Cardiac muscle cell (in vitro differentiated cells and primary cell): Measurements from ENCODE around the gene SNRNP70. TPM values are rescaled to one million over a fixed set of nuclear protein-coding genes. Genes with fewer than 3 reads are reported as not detected.
A peak's percentile ranks its signal among the peaks of the same experiment; 100 is the strongest.
"Not testable (repeated sequence)": the region's sequence is repeated elsewhere in the genome, so short reads cannot be mapped to it uniquely, and the experiment has no call there.

Experiments
- DNase-seq, 2 donors: peaks; one replicate each; pipeline versions ENCODE4 v3.0.0 to v3.0.0-alpha.2; 2010 to 2017; ENCODE audit warnings: low read depth in 1 of 2, low spot score in 1 of 2
- H3K27ac ChIP-seq: fragments of 200-600 bp; sonication (generic); 2 replicates; pipeline ENCODE4 v1.5.1; 2016
- H3K27me3 ChIP-seq: fragments of 200-600 bp; sonication (generic); 2 replicates; pipeline ENCODE4 v1.6.0; 2016; ENCODE audit warnings: control low read depth
- H3K36me3 ChIP-seq: fragments of 200-600 bp; sonication (generic); 2 replicates; pipeline ENCODE4 v1.5.1; 2016; ENCODE audit warnings: control low read depth
- H3K4me1 ChIP-seq: fragments of 200-600 bp; sonication (generic); 2 replicates; pipeline ENCODE4 v1.8.1; 2017; ENCODE audit warnings: low read depth, mild to moderate bottlenecking, mixed run types
- H3K4me3 ChIP-seq: fragments of 200-600 bp; sonication (generic); 2 replicates; pipeline ENCODE4 v1.5.1; 2016; ENCODE audit warnings: mild to moderate bottlenecking
- H3K9me3 ChIP-seq: fragments of 200-600 bp; sonication (generic); 2 replicates; pipeline ENCODE4 v1.5.1; 2017; ENCODE audit warnings: low read depth, mild to moderate bottlenecking, control low read depth
- polyA plus RNA-seq: library from polyadenylated mRNA; unstranded; fragments of >200 nt; fragmentation: Nextera tagmentation; extraction: Ambion mirVana; gene quantifications from 2 replicates; pipeline ENCODE4 v1.2.1, GENCODE V29; 2016
- total RNA-seq: library from RNA; depleted of rRNA; stranded (reverse); fragments of >200 nt; gene quantifications from 2 replicates; pipeline ENCODE4 v1.2.3, GENCODE V29; 2016
- TF ChIP-seq, protein P1 (sequence below): IDR thresholded peaks from 2 replicates; pipeline ENCODE4 v1.5.1; 2012; ENCODE audit warnings: low read depth, mild to moderate bottlenecking, low read length

Gene SNRNP70
- total and polyA plus RNA-seq, 2 experiments from 2014 or later, result 492 to 598 TPM

DNA sequence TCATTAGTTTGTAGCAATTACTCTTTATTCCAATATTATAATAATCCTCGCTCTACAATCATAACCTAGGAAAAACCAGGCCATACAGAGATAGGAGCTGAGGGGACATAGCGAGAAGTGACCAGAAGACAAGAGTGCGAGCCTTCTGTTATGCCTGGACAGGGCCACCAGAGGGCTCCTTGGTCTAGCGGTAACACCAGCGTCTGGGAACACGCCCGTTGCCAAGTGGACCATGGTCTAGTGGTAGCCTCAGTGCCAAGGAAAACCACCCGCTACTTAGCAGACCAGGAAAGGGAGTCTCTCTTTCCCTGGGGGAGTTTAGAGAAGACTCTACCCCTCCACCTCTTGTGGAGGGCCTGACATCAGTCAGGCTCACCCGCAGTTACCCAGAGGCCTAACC, 10.4 kb upstream of the SNRNP70 start:
- H3K4me1 ChIP-seq, H3K27me3 ChIP-seq, H3K27ac ChIP-seq, H3K36me3 ChIP-seq, H3K4me3 ChIP-seq, H3K9me3 ChIP-seq: not testable (repeated sequence)
- peak; percentile 67 to 75 for DNase-seq
- TF ChIP-seq, protein P1, sequence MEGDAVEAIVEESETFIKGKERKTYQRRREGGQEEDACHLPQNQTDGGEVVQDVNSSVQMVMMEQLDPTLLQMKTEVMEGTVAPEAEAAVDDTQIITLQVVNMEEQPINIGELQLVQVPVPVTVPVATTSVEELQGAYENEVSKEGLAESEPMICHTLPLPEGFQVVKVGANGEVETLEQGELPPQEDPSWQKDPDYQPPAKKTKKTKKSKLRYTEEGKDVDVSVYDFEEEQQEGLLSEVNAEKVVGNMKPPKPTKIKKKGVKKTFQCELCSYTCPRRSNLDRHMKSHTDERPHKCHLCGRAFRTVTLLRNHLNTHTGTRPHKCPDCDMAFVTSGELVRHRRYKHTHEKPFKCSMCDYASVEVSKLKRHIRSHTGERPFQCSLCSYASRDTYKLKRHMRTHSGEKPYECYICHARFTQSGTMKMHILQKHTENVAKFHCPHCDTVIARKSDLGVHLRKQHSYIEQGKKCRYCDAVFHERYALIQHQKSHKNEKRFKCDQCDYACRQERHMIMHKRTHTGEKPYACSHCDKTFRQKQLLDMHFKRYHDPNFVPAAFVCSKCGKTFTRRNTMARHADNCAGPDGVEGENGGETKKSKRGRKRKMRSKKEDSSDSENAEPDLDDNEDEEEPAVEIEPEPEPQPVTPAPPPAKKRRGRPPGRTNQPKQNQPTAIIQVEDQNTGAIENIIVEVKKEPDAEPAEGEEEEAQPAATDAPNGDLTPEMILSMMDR, result peak; percentile 62

GRCh38 chr19:49080392-49080791, 4.9 kb upstream of the SNRNP70 start:
- H3K27ac ChIP-seq, result no peak overlapping the region
- no peaks in the 10 kb centered on the region for H3K9me3 ChIP-seq
- H3K4me1 ChIP-seq, result no peaks in the 10 kb centered on the region
- H3K36me3 ChIP-seq, result no peaks in the 10 kb centered on the region
- no peak for DNase-seq
- H3K4me3 ChIP-seq, result no peak overlapping the region
- no peaks in the 10 kb centered on the region for H3K27me3 ChIP-seq
- TF ChIP-seq, protein P1, result no peak

- Histone ChIP-seq H3K4me1 (peaks cover under 1% of the 10 kb centered on the region), H3K27me3 (no peaks in the 10 kb centered on the region), H3K27ac (no peak overlapping the region), H3K36me3 (no peaks in the 10 kb centered on the region), H3K4me3 (no peak overlapping the region), H3K9me3 (no peaks in the 10 kb centered on the region)
- DNase-seq, result no peak
- TF ChIP-seq, protein P1, result no peak
Observed at GRCh38 chr19:49081273-49081672, 4.0 kb upstream of the SNRNP70 start.

DNA sequence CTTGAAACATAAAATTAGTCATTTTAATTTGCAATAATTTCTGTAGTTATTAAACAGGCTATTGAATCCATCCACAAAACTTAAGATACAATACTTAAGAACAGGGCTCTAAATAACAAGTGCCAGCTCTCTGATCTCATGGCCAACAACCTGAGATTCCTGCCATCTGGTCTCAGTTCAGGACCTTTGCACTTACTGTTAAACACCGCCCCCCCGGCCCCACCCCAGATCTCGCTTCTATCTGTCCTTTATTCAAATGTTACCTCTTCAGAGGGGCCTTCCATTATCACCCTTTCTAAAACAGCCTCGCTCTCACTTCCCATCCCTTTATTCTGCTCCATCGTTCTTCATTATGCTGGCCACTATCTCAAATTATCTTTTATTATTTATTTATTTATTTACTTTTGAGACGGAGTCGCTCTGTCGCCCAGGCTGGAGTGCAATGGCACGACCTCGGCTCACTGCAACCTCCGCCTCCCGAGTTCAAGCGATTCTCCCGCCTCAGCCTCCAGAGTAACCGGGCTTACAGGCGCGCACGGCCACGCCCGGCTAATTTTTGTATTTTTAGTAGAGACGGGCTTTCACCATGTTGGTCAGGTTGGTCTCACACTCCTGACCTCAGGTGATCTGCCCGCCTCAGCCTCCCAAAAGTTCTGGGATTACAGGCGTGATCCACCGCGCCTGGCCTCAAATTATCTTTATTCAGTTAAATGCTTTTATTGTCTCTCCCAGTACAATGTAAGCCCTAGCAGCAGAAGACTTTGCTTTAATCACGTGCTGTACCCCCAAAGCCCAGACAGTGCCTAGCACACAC, 838 bp upstream of the SNRNP70 start:
- Histone ChIP-seq H3K27ac (peak overlapping the region; percentile 90), H3K36me3 (peaks cover 9% of the 10 kb centered on the region), H3K4me1 (peaks cover 6% of the 10 kb centered on the region), H3K27me3 (no peaks in the 10 kb centered on the region), H3K4me3 (peak overlapping the region; percentile 13), H3K9me3 (no peaks in the 10 kb centered on the region)
- TF ChIP-seq, protein P1, result no peak
- DNase-seq, result no peak

GRCh38 chr19:49085868-49086232, 599 bp downstream of the SNRNP70 start:
- H3K4me1 ChIP-seq, result peaks cover 6% of the 10 kb centered on the region
- peak overlapping the region; percentile 98 for H3K27ac ChIP-seq
- no peak for DNase-seq
- TF ChIP-seq, protein P1, result no peak
- H3K27me3 ChIP-seq, result no peaks in the 10 kb centered on the region
- H3K4me3 ChIP-seq, result peak overlapping the region; percentile 76
- no peaks in the 10 kb centered on the region for H3K9me3 ChIP-seq
- peaks cover 21% of the 10 kb centered on the region for H3K36me3 ChIP-seq
